Keratinocyte (primary cell): ENCODE results near the gene BTBD17. TPM values are rescaled to one million over a fixed set of nuclear protein-coding genes. Genes with fewer than 3 reads are reported as not detected.

Source experiments
- DNase-seq: peaks from one replicate; pipeline ENCODE4 v3.0.0-alpha.2; 2011; ENCODE audit warnings: low read depth, missing footprints, low spot score
- FAIRE-seq: peaks from 2 replicates; lab custom pipeline; 2011; peaks lifted over from hg19 to GRCh38; lab: Jason Lieb, UNC
- H2AFZ ChIP-seq: 2 replicates; pipeline ENCODE4 v1.6.0; 2012; ENCODE audit warnings: low read length, control low read depth, inconsistent platforms; ENCODE audit not compliant: control insufficient read depth
- H3K27ac ChIP-seq: 2 replicates; pipeline ENCODE4 v1.5.1; 2011; ENCODE audit warnings: low read length; ENCODE audit not compliant: control insufficient read depth, insufficient read depth
- H3K27me3 ChIP-seq: 3 replicates; pipeline ENCODE4 v1.6.0; 2011; ENCODE audit warnings: low read length; ENCODE audit not compliant: control insufficient read depth, insufficient read depth; ENCODE audit errors: extremely low read depth
- H3K36me3 ChIP-seq, 2 experiments: 2 replicates in 1 of 2; 3 replicates in 1 of 2; pipeline ENCODE4 v1.5.1; 2011; ENCODE audit warnings: low read length in 2 of 2, mild to moderate bottlenecking in 1 of 2; ENCODE audit not compliant: control insufficient read depth in 2 of 2, insufficient read depth in 2 of 2; ENCODE audit errors: extremely low read depth in 1 of 2
- H3K4me1 ChIP-seq: 3 replicates; pipeline ENCODE4 v1.5.1; 2011; ENCODE audit warnings: low read length; ENCODE audit not compliant: control insufficient read depth, insufficient read depth; ENCODE audit errors: extremely low read depth
- H3K4me2 ChIP-seq: 3 replicates; pipeline ENCODE4 v1.6.0; 2011; ENCODE audit warnings: low read depth, low read length; ENCODE audit not compliant: control insufficient read depth, insufficient read depth; ENCODE audit errors: extremely low read depth
- H3K4me3 ChIP-seq, 3 experiments: fragments of 200-600 bp in 1 of 3; sonication (generic) in 1 of 3; 2 replicates in 2 of 3; 3 replicates in 1 of 3; pipeline ENCODE4 v1.5.1; 2011 to 2016; ENCODE audit warnings: low read length in 3 of 3, mild to moderate bottlenecking in 3 of 3, control low read depth in 2 of 3, inconsistent platforms in 1 of 3, low read depth in 1 of 3, mixed read lengths in 1 of 3, mixed run types in 1 of 3, moderate library complexity in 1 of 3; ENCODE audit not compliant: control insufficient read depth in 2 of 3, insufficient read depth in 2 of 3; ENCODE audit errors: extremely low read depth in 1 of 3
- H3K79me2 ChIP-seq: 2 replicates; pipeline ENCODE4 v1.6.0; 2012; ENCODE audit warnings: low read length; ENCODE audit not compliant: control insufficient read depth, insufficient read depth
- H3K9ac ChIP-seq: 3 replicates; pipeline ENCODE4 v1.6.0; 2011; ENCODE audit warnings: low read length; ENCODE audit not compliant: control insufficient read depth, insufficient read depth; ENCODE audit errors: extremely low read depth
- H3K9me1 ChIP-seq: 3 replicates; pipeline ENCODE4 v1.6.0; 2011; ENCODE audit warnings: low read length; ENCODE audit not compliant: control insufficient read depth, insufficient read depth; ENCODE audit errors: extremely low read depth
- H3K9me3 ChIP-seq: 2 replicates; pipeline ENCODE4 v1.5.1; 2012; ENCODE audit warnings: low read depth, low read length; ENCODE audit not compliant: control insufficient read depth
- H4K20me1 ChIP-seq: 3 replicates; pipeline ENCODE4 v1.6.0; 2011; ENCODE audit warnings: low read length; ENCODE audit not compliant: control insufficient read depth, insufficient read depth; ENCODE audit errors: extremely low read depth
- CTCF ChIP-seq, 3 experiments: IDR thresholded peaks in 1 of 3; conservative IDR thresholded peaks in 1 of 3; optimal IDR thresholded peaks in 1 of 3; 2 replicates in 2 of 3; 3 replicates in 1 of 3; pipeline versions ENCODE3 to v1.5.1; 2011; ENCODE audit warnings: low read length in 3 of 3, mild to moderate bottlenecking in 3 of 3, moderate library complexity in 2 of 3, control low read depth in 1 of 3, inconsistent platforms in 1 of 3; ENCODE audit not compliant: insufficient read depth in 2 of 3; ENCODE audit errors: extremely low read depth in 1 of 3
- EZH2 ChIP-seq: IDR thresholded peaks from one replicate; pipeline ENCODE4 v1.6.1; 2012; ENCODE audit warnings: inconsistent platforms, mild to moderate bottlenecking, low read length, moderate library complexity
- dilution Hi-C: fragments of 300-500 bp; cut with MboI; formaldehyde crosslinking; loops from one replicate; pipeline ENCODE4 v1.7.0; 2020; ENCODE audit warnings: low sequenced_read_pairs; ENCODE audit not compliant: extremely low pct_ligation_motif_present
- polyA plus RNA-seq, 5 experiments: library from polyadenylated mRNA; depleted of rRNA in 3 of 5; stranded (reverse) in 3 of 5; stranded (forward) in 1 of 5; unstranded in 1 of 5; fragments of >200 nt; gene quantifications; 1 replicate in 1 of 5; 2 replicates in 3 of 5; 3 replicates in 1 of 5; pipeline versions ENCODE4 v1.2.1 to v1.2.3, GENCODE V29; 2011 to 2012; ENCODE audit warnings: missing spikeins in 2 of 5, low read depth in 1 of 5, low replicate concordance in 1 of 5

BTBD17 gene
- polyA plus RNA-seq, 1 donor (not counting 4 experiments of a cell fraction or from before 2014, with no cell fraction given): not detected

GRCh38 chr17:74404218-74404617 lies 42.5 kb upstream of the BTBD17 start:
- no peak overlapping the region for H3K4me2 ChIP-seq
- H3K79me2 ChIP-seq: no peaks in the 10 kb centered on the region
- H3K4me1 ChIP-seq: no peaks in the 10 kb centered on the region
- H3K9me1 ChIP-seq: no peaks in the 10 kb centered on the region
- no peak overlapping the region for H3K4me3 ChIP-seq
- no peaks in the 10 kb centered on the region for H4K20me1 ChIP-seq
- H3K36me3 ChIP-seq: no peaks in the 10 kb centered on the region
- FAIRE-seq: no peak
- H3K9ac ChIP-seq: no peak overlapping the region
- H3K9me3 ChIP-seq: no peaks in the 10 kb centered on the region
- no peaks in the 10 kb centered on the region for H3K27me3 ChIP-seq
- H3K27ac ChIP-seq: no peak overlapping the region
- no peak for DNase-seq
- H2AFZ ChIP-seq: no peak overlapping the region
- TF ChIP-seq CTCF (optimal IDR thresholded peaks at IDR 0.05 in 1 of 3, IDR thresholded peaks at IDR 0.05 in 1 of 3, conservative IDR thresholded peaks at IDR 0.05 in 1 of 3; ENCODE audit: extremely low read depth in 1 of 3, insufficient read depth in 2 of 3, low read length in 3 of 3) (no peak), EZH2 (no peak)
- dilution Hi-C loops: no loop called here

- Histone ChIP-seq H2AFZ (no peak overlapping the region), H3K9me3 (no peaks in the 10 kb centered on the region), H3K9ac (no peak overlapping the region), H4K20me1 (no peaks in the 10 kb centered on the region), H3K79me2 (no peaks in the 10 kb centered on the region), H3K4me2 (no peak overlapping the region), H3K4me1 (no peaks in the 10 kb centered on the region), H3K9me1 (no peaks in the 10 kb centered on the region), H3K4me3 (no peak overlapping the region), H3K36me3 (no peaks in the 10 kb centered on the region), H3K27ac (no peak overlapping the region), H3K27me3 (no peaks in the 10 kb centered on the region)
- no peak for TF ChIP-seq CTCF (optimal IDR thresholded peaks at IDR 0.05 in 1 of 3, IDR thresholded peaks at IDR 0.05 in 1 of 3, conservative IDR thresholded peaks at IDR 0.05 in 1 of 3; ENCODE audit: extremely low read depth in 1 of 3, insufficient read depth in 2 of 3, low read length in 3 of 3)
- no peak for TF ChIP-seq EZH2
- FAIRE-seq (no peak), DNase-seq (no peak)
- dilution Hi-C loops: no loop called here
These were observed 42.0 kb upstream of the BTBD17 start for GRCh38 chr17:74403512-74404137.
